MM.1S (cell line): ENCODE results near the gene ITPR1.

Experiments
- EZH2 ChIP-seq: fragments of 300-600 bp; sonication (generic); optimal IDR thresholded peaks from 2 replicates; pipeline ENCODE3; 2017; ENCODE audit warnings: low read depth, mild to moderate bottlenecking, antibody characterized with exemption, low read length, mixed read lengths
- EZH2phosphoT487 ChIP-seq: fragments of 300-600 bp; sonication (generic); IDR thresholded peaks from 2 replicates; pipeline ENCODE4 v1.6.1; 2018; ENCODE audit warnings: antibody characterized with exemption, low read length
- TF ChIP-seq, protein P1 (sequence below): fragments of 300-600 bp; sonication (generic); IDR thresholded peaks from 2 replicates; pipeline ENCODE4 v1.5.1; 2016; ENCODE audit warnings: antibody characterized with exemption, low read length, mixed read lengths

- TF ChIP-seq, protein P1, sequence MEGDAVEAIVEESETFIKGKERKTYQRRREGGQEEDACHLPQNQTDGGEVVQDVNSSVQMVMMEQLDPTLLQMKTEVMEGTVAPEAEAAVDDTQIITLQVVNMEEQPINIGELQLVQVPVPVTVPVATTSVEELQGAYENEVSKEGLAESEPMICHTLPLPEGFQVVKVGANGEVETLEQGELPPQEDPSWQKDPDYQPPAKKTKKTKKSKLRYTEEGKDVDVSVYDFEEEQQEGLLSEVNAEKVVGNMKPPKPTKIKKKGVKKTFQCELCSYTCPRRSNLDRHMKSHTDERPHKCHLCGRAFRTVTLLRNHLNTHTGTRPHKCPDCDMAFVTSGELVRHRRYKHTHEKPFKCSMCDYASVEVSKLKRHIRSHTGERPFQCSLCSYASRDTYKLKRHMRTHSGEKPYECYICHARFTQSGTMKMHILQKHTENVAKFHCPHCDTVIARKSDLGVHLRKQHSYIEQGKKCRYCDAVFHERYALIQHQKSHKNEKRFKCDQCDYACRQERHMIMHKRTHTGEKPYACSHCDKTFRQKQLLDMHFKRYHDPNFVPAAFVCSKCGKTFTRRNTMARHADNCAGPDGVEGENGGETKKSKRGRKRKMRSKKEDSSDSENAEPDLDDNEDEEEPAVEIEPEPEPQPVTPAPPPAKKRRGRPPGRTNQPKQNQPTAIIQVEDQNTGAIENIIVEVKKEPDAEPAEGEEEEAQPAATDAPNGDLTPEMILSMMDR = no peak
- TF ChIP-seq EZH2 = no peak
- no peak for TF ChIP-seq EZH2phosphoT487
Measured at GRCh38 chr3:4551794-4552442, 58.8 kb downstream of the ITPR1 start.
